ENCODE data around the gene CFAP61. TPM values are rescaled to one million over a fixed set of nuclear protein-coding genes. Genes with fewer than 3 reads are reported as not detected.
A peak's percentile ranks its signal among the peaks of the same experiment; 100 is the strongest.

The CFAP61 gene
- total RNA-seq, 2 donors from 2014 or later, result 1.0 TPM

- DNase-seq, result no peak
- ATAC-seq, result no peak
- intact Hi-C loops (cut with DNase I), result loop anchor here (5.0 to 10.0 kb wide), 2 partner anchors 201 to 282 kb away; no protein-coding TSS in a partner anchor
These were observed 311.7 kb downstream of the CFAP61 start for GRCh38 chr20:20363799-20364592.

GRCh38 chr20:20364593-20365479, 312.5 kb downstream of the CFAP61 start:
- intact Hi-C loops (cut with DNase I), result loop anchor here (5.0 to 10.0 kb wide), 2 partner anchors 200 to 283 kb away; no protein-coding TSS in a partner anchor
- ATAC-seq (no peak), DNase-seq (no peak)

GRCh38 chr20:20365480-20366161, 313.3 kb downstream of the CFAP61 start:
- ATAC-seq (no peak), DNase-seq (no peak)
- intact Hi-C loops (cut with DNase I), result loop anchor here in 1 of 2 donors (10.0 kb wide), 1 partner anchor 199 kb away; no protein-coding TSS in a partner anchor

GRCh38 chr20:20366551-20366875, 314.2 kb downstream of the CFAP61 start:
- intact Hi-C loops (cut with DNase I), result loop anchor here in 1 of 2 donors (10.0 kb wide), 1 partner anchor 198 kb away; no protein-coding TSS in a partner anchor
- ATAC-seq (no peak), DNase-seq (no peak)

GRCh38 chr20:20366876-20367574, 314.7 kb downstream of the CFAP61 start:
- intact Hi-C loops (cut with DNase I), result loop anchor here in 1 of 2 donors (10.0 kb wide), 1 partner anchor 198 kb away; no protein-coding TSS in a partner anchor
- ATAC-seq, result no peak
- no peak for DNase-seq

GRCh38 chr20:20367575-20368417, 315.5 kb downstream of the CFAP61 start, which contains the start of gene INSM1:
Gene INSM1, plus strand, starts transcription at chr20:20368104. Its CDS starts 164 bp downstream, at chr20:20368268.
- no peak for DNase-seq
- intact Hi-C loops (cut with DNase I), result loop anchor here in 1 of 2 donors (10.0 kb wide), 1 partner anchor 197 kb away; no protein-coding TSS in a partner anchor
- no peak for ATAC-seq

GRCh38 chr20:20368418-20369249, 316.3 kb downstream of the CFAP61 start:
- DNase-seq, result no peak
- ATAC-seq, result no peak
- intact Hi-C loops (cut with DNase I), result loop anchor here in 1 of 2 donors (10.0 kb wide), 1 partner anchor 196 kb away; no protein-coding TSS in a partner anchor

GRCh38 chr20:20369250-20370093, 317.1 kb downstream of the CFAP61 start:
- intact Hi-C loops (cut with DNase I), result loop anchor here in 1 of 2 donors (10.0 kb wide), 1 partner anchor 195 kb away; no protein-coding TSS in a partner anchor
- peak in 1 of 2 donors; percentile 16 for ATAC-seq
- DNase-seq, result no peak

GRCh38 chr20:20370094-20370575, 317.8 kb downstream of the CFAP61 start:
- ATAC-seq (no peak), DNase-seq (no peak)
- intact Hi-C loops (cut with DNase I), result no loop called here

GRCh38 chr20:20371083-20371482, 318.8 kb downstream of the CFAP61 start:
- intact Hi-C loops (cut with DNase I), result no loop called here
- DNase-seq (no peak), ATAC-seq (no peak)

GRCh38 chr20:20371681-20372080, 319.3 kb downstream of the CFAP61 start:
- DNase-seq (no peak), ATAC-seq (no peak)
- intact Hi-C loops (cut with DNase I), result no loop called here

- DNase-seq (no peak), ATAC-seq (peak in 1 of 2 donors; percentile 43)
- intact Hi-C loops (cut with DNase I), result no loop called here
These were observed 320.8 kb downstream of the CFAP61 start for GRCh38 chr20:20373091-20373571.

- intact Hi-C loops (cut with DNase I), result no loop called here
These were observed 323.5 kb downstream of the CFAP61 start for GRCh38 chr20:20375862-20376261.

GRCh38 chr20:20386192-20386591, 333.9 kb downstream of the CFAP61 start:
- ATAC-seq (no peak), DNase-seq (no peak)

More at GRCh38 chr20:20375862-20376261, 323.5 kb downstream of the CFAP61 start:
- ATAC-seq (no peak), DNase-seq (no peak)

GRCh38 chr20:20390393-20390792, 338.1 kb downstream of the CFAP61 start:
- ATAC-seq, result no peak
- intact Hi-C loops (cut with DNase I), result no loop called here
- no peak for DNase-seq

More at GRCh38 chr20:20386192-20386591, 333.9 kb downstream of the CFAP61 start:
- intact Hi-C loops (cut with DNase I), result no loop called here
